Neural crest cell (in vitro differentiated cells): ENCODE data around the gene SLC15A2. TPM values are rescaled to one million over a fixed set of nuclear protein-coding genes. Genes with fewer than 3 reads are reported as not detected.

Experiments used
- DNase-seq: peaks from one replicate; pipeline ENCODE4 v3.0.0; 2021; ENCODE audit warnings: low read depth, mixed read lengths, low spot score
- H3K27ac Mint-ChIP-seq: one replicate; pipeline ENCODE4 v1.8.0; 2021; ENCODE audit warnings: mild to moderate bottlenecking, mixed read lengths; ENCODE audit not compliant: unreplicated experiment
- H3K27me3 Mint-ChIP-seq: 2 replicates; pipeline ENCODE4 v1.8.0; 2021; ENCODE audit warnings: low read depth, mild to moderate bottlenecking, mixed read lengths
- H3K36me3 Mint-ChIP-seq: 2 replicates; pipeline ENCODE4 v1.8.0; 2021; ENCODE audit warnings: low read depth, mild to moderate bottlenecking, mixed read lengths
- H3K4me1 Mint-ChIP-seq: 2 replicates; pipeline ENCODE4 v1.8.0; 2021; ENCODE audit warnings: mixed read lengths
- H3K4me3 Mint-ChIP-seq: one replicate; pipeline ENCODE4 v1.8.0; 2021; ENCODE audit warnings: mild to moderate bottlenecking, mixed read lengths
- H3K9me3 Mint-ChIP-seq: 2 replicates; pipeline ENCODE4 v1.8.0; 2021; ENCODE audit warnings: mixed read lengths
- CTCF ChIP-seq: fragments of 200-600 bp; sonication (generic); conservative IDR thresholded peaks from 2 replicates; pipeline ENCODE4 v1.5.0; 2021; ENCODE audit warnings: antibody characterized with exemption, mild to moderate bottlenecking
- total RNA-seq: library from RNA; stranded (reverse); gene quantifications from 2 replicates; pipeline ENCODE4 v1.2.1, GENCODE V29; 2021

Gene SLC15A2
- total RNA-seq, 1 donor from 2014 or later = 1.4 TPM

- Mint-ChIP-seq H3K36me3 (no peaks in the 10 kb centered on the region), H3K4me3 (no peak overlapping the region), H3K4me1 (no peaks in the 10 kb centered on the region), H3K27ac (no peak overlapping the region), H3K9me3 (no peaks in the 10 kb centered on the region), H3K27me3 (no peaks in the 10 kb centered on the region)
- DNase-seq = no peak
- TF ChIP-seq CTCF = no peak
Measured at GRCh38 chr3:121885386-121885785, 8.8 kb upstream of the SLC15A2 start.

- Mint-ChIP-seq H3K27ac (no peak overlapping the region), H3K9me3 (no peaks in the 10 kb centered on the region), H3K4me3 (no peak overlapping the region), H3K36me3 (no peaks in the 10 kb centered on the region), H3K27me3 (no peaks in the 10 kb centered on the region), H3K4me1 (no peaks in the 10 kb centered on the region)
- DNase-seq = no peak
- no peak for TF ChIP-seq CTCF
Measured at GRCh38 chr3:121895121-121895520, 920 bp downstream of the SLC15A2 start.

- no peak for DNase-seq
- no peak for TF ChIP-seq CTCF
- Mint-ChIP-seq H3K27me3 (no peaks in the 10 kb centered on the region), H3K36me3 (no peaks in the 10 kb centered on the region), H3K27ac (no peak overlapping the region), H3K4me3 (no peak overlapping the region), H3K4me1 (no peaks in the 10 kb centered on the region), H3K9me3 (no peaks in the 10 kb centered on the region)
Measured at GRCh38 chr3:121895736-121896135, 1.5 kb downstream of the SLC15A2 start.

GRCh38 chr3:121896823-121897222 lies 2.6 kb downstream of the SLC15A2 start:
- Mint-ChIP-seq H3K9me3 (no peaks in the 10 kb centered on the region), H3K27me3 (no peaks in the 10 kb centered on the region), H3K36me3 (no peaks in the 10 kb centered on the region)

GRCh38 chr3:121897296-121897695 lies 3.1 kb downstream of the SLC15A2 start:
- TF ChIP-seq CTCF = no peak
- H3K9me3 Mint-ChIP-seq = no peaks in the 10 kb centered on the region
- H3K36me3 Mint-ChIP-seq = no peaks in the 10 kb centered on the region
- no peak for DNase-seq
- no peaks in the 10 kb centered on the region for H3K4me1 Mint-ChIP-seq
- no peak overlapping the region for H3K27ac Mint-ChIP-seq
- H3K4me3 Mint-ChIP-seq = no peak overlapping the region
- H3K27me3 Mint-ChIP-seq = no peaks in the 10 kb centered on the region

More at GRCh38 chr3:121896823-121897222, 2.6 kb downstream of the SLC15A2 start:
- no peak overlapping the region for H3K27ac Mint-ChIP-seq
- no peaks in the 10 kb centered on the region for H3K4me1 Mint-ChIP-seq
- no peak overlapping the region for H3K4me3 Mint-ChIP-seq
- no peak for TF ChIP-seq CTCF
- no peak for DNase-seq
